RWPE1 (cell line): ENCODE data around the gene FRMD4A.

Source experiments
- CTCF ChIA-PET: fragments of 350-600 bp; sonication (Branson Sonifier 250); formaldehyde crosslinking; extraction: SDS; loops from one replicate; lab custom pipeline; 2021; lab: Yijun Ruan, JAX
- POLR2A ChIA-PET: fragments of 400-600 bp; formaldehyde crosslinking; extraction: SDS; loops from one replicate; lab custom pipeline; 2020; ENCODE audit warnings: antibody characterized with exemption; ENCODE audit not compliant: low non-redundant PET; lab: Yijun Ruan, JAX
- DNase-seq: peaks from one replicate; pipeline ENCODE4 v3.0.0; 2012; ENCODE audit warnings: low spot score
- H3K27ac ChIP-seq: fragments of 450-650 bp; 2 replicates; pipeline ENCODE4 v1.5.1; 2017
- CTCF ChIP-seq: fragments of 450-650 bp; conservative IDR thresholded peaks from 2 replicates; pipeline ENCODE4 v1.5.1; 2017; ENCODE audit warnings: low read depth, mild to moderate bottlenecking

The FRMD4A gene

GRCh38 chr10:13872411-13872810, 458.3 kb downstream of the FRMD4A start:
- no peak for DNase-seq
- ChIA-PET CTCF (no interaction called here), POLR2A (no interaction called here)
- no peak for TF ChIP-seq CTCF
- H3K27ac ChIP-seq: no peak overlapping the region

GRCh38 chr10:13871776-13872175, 458.9 kb downstream of the FRMD4A start:
- POLR2A ChIA-PET: no interaction called here
- no peak for TF ChIP-seq CTCF
- CTCF ChIA-PET: no interaction called here
- no peak overlapping the region for H3K27ac ChIP-seq
- DNase-seq: no peak

- no peak for DNase-seq
- CTCF ChIA-PET: interaction anchor here (0.5 kb wide), 1 partner anchor 104 kb away, joined by 3 read pairs; no protein-coding TSS in a partner anchor
- no peak for TF ChIP-seq CTCF
- H3K27ac ChIP-seq: no peak overlapping the region
- POLR2A ChIA-PET: no interaction called here
Measured at GRCh38 chr10:13871011-13871410, 459.7 kb downstream of the FRMD4A start.

- H3K27ac ChIP-seq: no peak overlapping the region
- TF ChIP-seq CTCF: no peak
- ChIA-PET CTCF (no interaction called here), POLR2A (no interaction called here)
- no peak for DNase-seq
Measured at GRCh38 chr10:13869295-13869664, 461.4 kb downstream of the FRMD4A start.

- no peak for DNase-seq
- no peak overlapping the region for H3K27ac ChIP-seq
- TF ChIP-seq CTCF: no peak
- ChIA-PET POLR2A (no interaction called here), CTCF (no interaction called here)
Measured at GRCh38 chr10:13868528-13869294, 462.0 kb downstream of the FRMD4A start.

GRCh38 chr10:13867822-13868221, 462.9 kb downstream of the FRMD4A start:
- POLR2A ChIA-PET: no interaction called here
- H3K27ac ChIP-seq: no peak overlapping the region
- DNase-seq: no peak
- CTCF ChIA-PET: no interaction called here
- TF ChIP-seq CTCF: no peak
